Naive thymus-derived CD4-positive, alpha-beta T cell (primary cell): ENCODE measurements around the gene MACROD2. TPM values are rescaled to one million over a fixed set of nuclear protein-coding genes. Genes with fewer than 3 reads are reported as not detected.
A peak's percentile ranks its signal among the peaks of the same experiment; 100 is the strongest.

ENCODE experiments used
- ATAC-seq: fragments of 150-1000 bp; cut with Tn5 transposase; 2 replicates; pipeline ENCODE4 v1.10.0; 2021; ENCODE audit warnings: mild to moderate bottlenecking, moderate library complexity
- CTCF ChIA-PET: fragments of 350-600 bp; sonication (Branson Sonifier 250); formaldehyde crosslinking; loops from one replicate; lab custom pipeline; 2021; ENCODE audit warnings: antibody characterized with exemption; lab: Charles Lee
- POLR2A ChIA-PET: fragments of 350-600 bp; sonication (Branson Sonifier 250); formaldehyde crosslinking; loops from one replicate; lab custom pipeline; 2021; ENCODE audit warnings: antibody characterized with exemption, inconsistent platforms; lab: Charles Lee
- DNase-seq, 9 donors: peaks; one replicate each; pipeline versions ENCODE4 v3.0.0 to v3.0.0-alpha.2; 2020 to 2022; ENCODE audit warnings: mixed read lengths in 1 of 9
- H3K27ac ChIP-seq: one replicate; pipeline ENCODE4 v1.7.0; 2013; ENCODE audit warnings: mild to moderate bottlenecking, low read depth, low read length, moderate library complexity
- H3K27me3 ChIP-seq, 2 donors: one replicate each; pipeline ENCODE4 v1.7.0; 2013; ENCODE audit warnings: low read length in 2 of 2, mild to moderate bottlenecking in 2 of 2, moderate library complexity in 2 of 2; ENCODE audit not compliant: control insufficient read depth in 2 of 2, insufficient read depth in 2 of 2
- H3K36me3 ChIP-seq, 3 experiments: 1 replicate in 2 of 3; 2 replicates in 1 of 3; pipeline ENCODE4 v1.7.0; 2013; ENCODE audit warnings: low read length in 3 of 3, mild to moderate bottlenecking in 3 of 3, moderate library complexity in 1 of 3; ENCODE audit not compliant: insufficient read depth in 3 of 3, control insufficient read depth in 2 of 3
- H3K4me1 ChIP-seq, 2 donors: one replicate each; pipeline ENCODE4 v1.7.0; 2013; ENCODE audit warnings: low read length in 2 of 2, mild to moderate bottlenecking in 2 of 2, moderate library complexity in 1 of 2; ENCODE audit not compliant: control insufficient read depth in 2 of 2, insufficient read depth in 2 of 2
- H3K4me3 ChIP-seq: 2 replicates; pipeline ENCODE4 v1.7.0; 2013; ENCODE audit warnings: mild to moderate bottlenecking, low read length
- H3K9me3 ChIP-seq, 3 experiments: 1 replicate in 2 of 3; 2 replicates in 1 of 3; pipeline ENCODE4 v1.7.0; 2013; ENCODE audit warnings: low read length in 3 of 3; ENCODE audit not compliant: control insufficient read depth in 2 of 3
- H3K27ac Mint-ChIP-seq, 9 donors: one replicate each; pipeline ENCODE4 v1.8.0; 2020 to 2022; ENCODE audit warnings: mixed read lengths in 9 of 9, mild to moderate bottlenecking in 8 of 9, moderate library complexity in 5 of 9, inconsistent platforms in 2 of 9
- H3K27me3 Mint-ChIP-seq, 5 donors: one replicate each; pipeline ENCODE4 v1.8.0; 2021 to 2022; ENCODE audit warnings: mixed read lengths in 5 of 5, mild to moderate bottlenecking in 1 of 5
- H3K36me3 Mint-ChIP-seq, 5 donors: one replicate each; pipeline ENCODE4 v1.8.0; 2020 to 2022; ENCODE audit warnings: mixed read lengths in 5 of 5, mild to moderate bottlenecking in 3 of 5, inconsistent platforms in 1 of 5
- H3K4me1 Mint-ChIP-seq, 7 donors: one replicate each; pipeline ENCODE4 v1.8.0; 2020 to 2022; ENCODE audit warnings: mixed read lengths in 7 of 7, mild to moderate bottlenecking in 3 of 7, inconsistent platforms in 1 of 7
- H3K4me3 Mint-ChIP-seq, 10 donors: one replicate each; pipeline ENCODE4 v1.8.0; 2020 to 2022; ENCODE audit warnings: mild to moderate bottlenecking in 10 of 10, mixed read lengths in 10 of 10, moderate library complexity in 6 of 10, inconsistent platforms in 2 of 10
- H3K9me3 Mint-ChIP-seq, 11 donors: one replicate each; pipeline ENCODE4 v1.8.0; 2020 to 2022; ENCODE audit warnings: mixed read lengths in 11 of 11, mild to moderate bottlenecking in 4 of 11, inconsistent platforms in 1 of 11, moderate library complexity in 1 of 11
- intact Hi-C, 2 donors: fragments of 100-400 bp; cut with micrococcal nuclease; formaldehyde crosslinking; loops; one replicate each; pipeline ENCODE4 v1.15.1; 2023
- polyA plus RNA-seq, 2 donors: library from polyadenylated mRNA; unstranded; fragments of 300-500 nt; fragmentation: Illumina TruSeq; gene quantifications; one replicate each; pipeline ENCODE4 v1.2.3, GENCODE V29; 2021
- total RNA-seq, 6 experiments: library from RNA in 5 of 6; stranded (reverse) in 5 of 6; gene quantifications; 1 replicate in 5 of 6; 2 replicates in 1 of 6; pipeline ENCODE4 v1.2.3 and lab custom pipeline; 2021 to 2026

MACROD2 gene
- total and polyA plus RNA-seq, 7 experiments from 2014 or later: 0.27 to 0.86 (median 0.34) TPM; not detected in 4

DNA sequence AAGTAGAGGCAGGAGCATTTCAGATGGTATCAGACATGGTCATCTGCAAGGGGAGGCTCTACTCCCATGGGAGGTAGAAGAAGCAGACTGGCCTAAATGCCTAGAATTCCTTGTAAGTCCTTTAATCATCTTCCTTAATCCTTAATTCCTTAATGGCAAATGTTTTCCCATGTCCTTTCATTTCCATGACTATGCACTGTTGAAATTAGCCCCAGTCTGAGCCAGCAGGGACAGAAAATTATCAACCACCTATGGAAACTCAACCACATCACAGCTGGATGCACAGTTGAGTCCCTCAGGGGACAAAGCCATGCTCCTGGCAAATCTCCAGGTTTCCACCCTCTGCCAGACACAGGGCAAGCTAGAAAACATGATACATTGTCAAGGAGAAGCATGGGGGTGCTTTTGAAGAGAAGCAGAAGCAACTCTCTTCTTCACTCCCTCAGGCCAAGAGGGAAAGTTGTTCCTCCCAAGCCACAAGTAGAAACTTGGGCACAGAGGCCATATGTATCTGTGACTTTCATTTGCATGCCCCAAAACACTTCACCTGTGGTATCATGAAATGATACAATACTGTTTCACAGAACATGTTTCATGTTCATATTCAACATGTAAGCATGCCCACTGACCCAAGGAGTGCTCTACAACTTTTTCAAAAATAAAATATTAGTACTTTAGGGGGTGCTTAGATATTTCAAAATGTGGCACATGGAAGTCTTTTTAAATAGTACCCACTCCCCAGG, 1894.4 kb downstream of the MACROD2 start:
- DNase-seq (no peak), ATAC-seq (no peak)
- CTCF ChIA-PET: no interaction called here
- Mint-ChIP-seq H3K36me3 (no peaks in the 10 kb centered on the region), H3K27ac (no peak overlapping the region), H3K27me3 (no peaks in the 10 kb centered on the region), H3K4me1 (no peaks in the 10 kb centered on the region), H3K9me3 (peaks cover 0 to 12% (median 3%) of the 10 kb centered on the region in 11 donors), H3K4me3 (no peak overlapping the region)
- H3K27ac ChIP-seq: no peak overlapping the region
- POLR2A ChIA-PET: no interaction called here
- no peaks in the 10 kb centered on the region for H3K36me3 ChIP-seq
- no peak overlapping the region for H3K4me3 ChIP-seq
- no peaks in the 10 kb centered on the region for H3K4me1 ChIP-seq
- no peaks in the 10 kb centered on the region for H3K9me3 ChIP-seq
- intact Hi-C loops: no loop called here
- no peaks in the 10 kb centered on the region for H3K27me3 ChIP-seq

DNA sequence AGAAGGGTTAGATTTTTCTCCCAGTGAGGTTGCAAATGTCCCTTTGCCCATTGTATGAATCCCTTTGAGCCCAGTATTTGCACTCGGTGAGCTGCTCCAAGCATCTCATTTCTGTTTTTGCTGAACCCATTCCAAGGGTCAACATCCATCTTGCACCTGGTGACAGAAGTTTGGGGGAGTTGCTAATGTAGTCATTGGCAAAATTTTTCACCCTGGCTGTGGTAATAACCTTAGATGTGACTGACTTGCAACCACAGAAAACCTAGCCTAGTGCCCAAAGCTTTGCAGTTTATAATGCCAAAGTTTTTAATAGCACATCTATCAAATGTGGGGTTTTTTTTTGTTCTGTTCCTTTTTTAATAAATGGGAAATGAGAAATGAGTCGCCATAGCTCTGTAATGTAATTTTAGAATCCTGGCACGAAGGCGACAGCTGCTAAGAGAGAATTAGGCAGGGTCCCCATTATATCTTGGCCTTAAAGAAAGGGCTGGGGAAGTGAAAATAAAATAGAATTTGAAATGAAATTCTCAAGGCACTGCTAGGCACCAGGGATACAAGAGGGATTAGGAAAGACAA, 1895.2 kb downstream of the MACROD2 start:
- Histone ChIP-seq H3K36me3 (no peaks in the 10 kb centered on the region), H3K9me3 (no peaks in the 10 kb centered on the region), H3K4me1 (no peaks in the 10 kb centered on the region), H3K27ac (no peak overlapping the region), H3K4me3 (no peak overlapping the region), H3K27me3 (no peaks in the 10 kb centered on the region)
- H3K27ac Mint-ChIP-seq: no peak overlapping the region
- POLR2A ChIA-PET: no interaction called here
- CTCF ChIA-PET: no interaction called here
- ATAC-seq: no peak
- H3K9me3 Mint-ChIP-seq: peaks cover 0 to 12% (median 3%) of the 10 kb centered on the region in 11 donors
- H3K27me3 Mint-ChIP-seq: no peaks in the 10 kb centered on the region
- peaks cover 0 to 5% (median 3%) of the 10 kb centered on the region in 7 donors for H3K4me1 Mint-ChIP-seq
- no peaks in the 10 kb centered on the region for H3K36me3 Mint-ChIP-seq
- no peak for DNase-seq
- intact Hi-C loops: no loop called here
- no peak overlapping the region for H3K4me3 Mint-ChIP-seq

DNA sequence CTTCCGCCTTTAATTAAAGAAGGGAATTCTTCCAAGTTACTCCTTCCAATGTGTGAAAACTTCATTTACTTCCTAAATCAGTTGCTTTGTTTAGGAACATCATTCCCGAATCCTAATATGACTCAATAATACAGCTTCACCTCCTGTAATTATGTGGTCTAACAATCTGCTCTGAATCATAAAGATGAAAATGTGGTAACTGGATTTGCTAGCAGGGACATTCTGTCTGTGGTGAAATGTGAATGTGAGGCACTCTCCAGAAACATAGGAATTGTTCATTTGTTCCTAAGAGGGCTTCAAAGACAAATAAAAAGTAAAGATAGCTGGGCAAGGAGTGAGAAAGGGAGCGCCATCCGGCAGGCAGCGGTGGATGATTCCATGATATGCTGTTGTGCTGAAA, 1899.8 kb downstream of the MACROD2 start:
- peaks cover 0 to 7% (median 3%) of the 10 kb centered on the region in 11 donors for H3K9me3 Mint-ChIP-seq
- H3K4me3 Mint-ChIP-seq: no peak overlapping the region
- no peak overlapping the region for H3K4me3 ChIP-seq
- POLR2A ChIA-PET: interaction anchor here (0.5 kb wide), 1 partner anchor 36 kb away, joined by 3 read pairs; no protein-coding TSS in a partner anchor
- H3K4me1 Mint-ChIP-seq: peaks cover 0 to 9% (median 3%) of the 10 kb centered on the region in 7 donors
- CTCF ChIA-PET: no interaction called here
- no peak overlapping the region for H3K27ac ChIP-seq
- H3K9me3 ChIP-seq: no peaks in the 10 kb centered on the region
- no peaks in the 10 kb centered on the region for H3K27me3 Mint-ChIP-seq
- H3K27ac Mint-ChIP-seq: no peak overlapping the region
- ATAC-seq (no peak), DNase-seq (no peak)
- no peaks in the 10 kb centered on the region for H3K36me3 Mint-ChIP-seq
- H3K36me3 ChIP-seq: no peaks in the 10 kb centered on the region
- H3K4me1 ChIP-seq: no peaks in the 10 kb centered on the region
- H3K27me3 ChIP-seq: no peaks in the 10 kb centered on the region
- intact Hi-C loops: no loop called here

DNA sequence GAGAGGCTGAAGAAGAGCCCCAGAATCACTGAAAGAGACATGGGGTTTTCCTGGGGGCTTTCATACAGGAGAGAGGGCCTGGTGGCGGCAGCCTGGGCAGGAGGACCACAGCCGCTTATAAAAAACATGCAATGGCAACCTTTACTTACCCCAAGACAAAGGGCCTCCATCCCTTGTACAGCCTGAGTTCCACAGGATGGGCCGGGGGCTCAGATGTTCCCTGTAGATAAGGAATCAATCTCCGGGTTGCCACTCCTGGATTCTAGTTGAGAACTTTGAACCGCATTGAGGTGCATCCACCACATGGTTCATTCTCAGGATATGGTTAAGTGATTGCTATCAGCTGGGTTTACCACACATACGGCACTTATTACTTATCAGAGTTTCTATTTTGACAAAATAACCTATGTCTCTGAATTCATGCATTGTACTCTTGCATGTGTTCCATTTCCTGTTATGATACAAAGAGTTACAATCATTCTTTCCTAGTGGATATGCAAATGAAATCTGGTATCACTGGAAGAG, 1900.3 kb downstream of the MACROD2 start:
- DNase-seq (no peak), ATAC-seq (peak; percentile 20)
- Mint-ChIP-seq H3K4me3 (no peak overlapping the region), H3K36me3 (no peaks in the 10 kb centered on the region), H3K27ac (no peak overlapping the region), H3K27me3 (no peaks in the 10 kb centered on the region), H3K9me3 (peaks cover 0 to 7% (median 3%) of the 10 kb centered on the region in 11 donors), H3K4me1 (peaks cover 0 to 9% (median 3%) of the 10 kb centered on the region in 7 donors)
- ChIA-PET CTCF (no interaction called here), POLR2A (no interaction called here)
- intact Hi-C loops: no loop called here
- no peaks in the 10 kb centered on the region for H3K27me3 ChIP-seq
- H3K27ac ChIP-seq: no peak overlapping the region
- no peak overlapping the region for H3K4me3 ChIP-seq
- no peaks in the 10 kb centered on the region for H3K4me1 ChIP-seq
- H3K9me3 ChIP-seq: no peaks in the 10 kb centered on the region
- H3K36me3 ChIP-seq: no peaks in the 10 kb centered on the region

DNA sequence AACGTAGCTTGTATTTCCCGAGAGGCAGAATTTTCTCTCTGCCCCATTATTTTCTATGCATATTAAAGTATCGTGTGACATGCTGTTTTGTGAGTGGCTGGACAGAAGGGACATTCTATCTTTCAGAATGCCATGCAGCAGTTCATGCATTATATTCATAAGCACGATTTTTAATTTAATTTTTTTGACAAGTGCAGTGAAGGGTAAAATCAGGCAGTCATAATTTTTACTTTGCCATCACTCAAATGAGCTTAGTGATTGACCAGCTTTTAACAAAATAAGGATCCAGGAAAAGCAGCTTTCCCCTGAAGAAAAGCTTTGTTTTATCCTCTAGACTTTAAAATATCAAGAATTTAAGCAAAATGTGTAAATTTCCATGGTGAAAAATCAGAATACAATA, 1904.7 kb downstream of the MACROD2 start:
- Mint-ChIP-seq H3K9me3 (peaks cover 0 to 18% (median 3%) of the 10 kb centered on the region in 11 donors), H3K4me1 (peaks cover 0 to 9% (median 2%) of the 10 kb centered on the region in 7 donors), H3K27me3 (peaks cover 0 to 18% (median 0%) of the 10 kb centered on the region in 5 donors), H3K27ac (no peak overlapping the region), H3K36me3 (peaks cover 0 to 7% (median 0%) of the 10 kb centered on the region in 5 donors), H3K4me3 (no peak overlapping the region)
- intact Hi-C loops: no loop called here
- Histone ChIP-seq H3K27ac (no peak overlapping the region), H3K27me3 (no peaks in the 10 kb centered on the region), H3K9me3 (no peaks in the 10 kb centered on the region), H3K4me3 (no peak overlapping the region), H3K36me3 (no peaks in the 10 kb centered on the region), H3K4me1 (no peaks in the 10 kb centered on the region)
- ATAC-seq (no peak), DNase-seq (no peak)
- ChIA-PET POLR2A (interaction anchor here (0.7 kb wide), 1 partner anchor 31 kb away, joined by 3 read pairs; no protein-coding TSS in a partner anchor), CTCF (no interaction called here)

DNA sequence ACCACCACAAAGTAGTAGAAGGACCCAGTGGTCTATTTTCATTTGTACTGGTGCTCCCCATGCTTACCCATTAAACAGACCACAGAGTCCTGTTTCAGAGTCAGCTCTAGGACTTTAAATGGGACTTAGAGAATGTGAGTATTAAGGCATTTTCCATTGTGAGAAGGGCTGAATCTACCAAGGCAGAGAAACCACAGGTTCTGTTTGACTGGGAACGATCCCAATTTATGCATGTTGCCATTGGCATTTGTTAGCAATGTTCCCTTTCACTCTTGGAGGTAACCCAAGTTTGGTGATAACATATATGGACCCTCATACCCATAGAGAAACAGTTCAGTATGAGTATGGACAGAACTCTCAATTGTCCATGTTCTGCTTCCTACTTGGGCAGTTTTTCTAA, 1905.1 kb downstream of the MACROD2 start:
- H3K4me3 Mint-ChIP-seq: no peak overlapping the region
- peaks cover 0 to 22% (median 2%) of the 10 kb centered on the region in 11 donors for H3K9me3 Mint-ChIP-seq
- H3K27ac ChIP-seq: no peak overlapping the region
- H3K36me3 ChIP-seq: no peaks in the 10 kb centered on the region
- H3K36me3 Mint-ChIP-seq: peaks cover 0 to 7% (median 0%) of the 10 kb centered on the region in 5 donors
- no peaks in the 10 kb centered on the region for H3K9me3 ChIP-seq
- intact Hi-C loops: no loop called here
- H3K4me1 Mint-ChIP-seq: peaks cover 0 to 6% (median 0%) of the 10 kb centered on the region in 7 donors
- H3K27me3 ChIP-seq: no peaks in the 10 kb centered on the region
- H3K27me3 Mint-ChIP-seq: peaks cover 0 to 18% (median 0%) of the 10 kb centered on the region in 5 donors
- ChIA-PET POLR2A (interaction anchor here (0.7 kb wide), 1 partner anchor 31 kb away, joined by 3 read pairs; no protein-coding TSS in a partner anchor), CTCF (no interaction called here)
- ATAC-seq (no peak), DNase-seq (no peak)
- no peak overlapping the region for H3K4me3 ChIP-seq
- H3K27ac Mint-ChIP-seq: no peak overlapping the region
- H3K4me1 ChIP-seq: no peaks in the 10 kb centered on the region
